Measurements from ENCODE around the gene GRPEL1. TPM values are rescaled to one million over a fixed set of nuclear protein-coding genes. Genes with fewer than 3 reads are reported as not detected.

GRPEL1 gene
- total and polyA plus RNA-seq, 2 of the 13 experiments (the other 11 are each of a cell fraction or from before 2014, with no cell fraction given): 32.3 to 141 TPM

DNA sequence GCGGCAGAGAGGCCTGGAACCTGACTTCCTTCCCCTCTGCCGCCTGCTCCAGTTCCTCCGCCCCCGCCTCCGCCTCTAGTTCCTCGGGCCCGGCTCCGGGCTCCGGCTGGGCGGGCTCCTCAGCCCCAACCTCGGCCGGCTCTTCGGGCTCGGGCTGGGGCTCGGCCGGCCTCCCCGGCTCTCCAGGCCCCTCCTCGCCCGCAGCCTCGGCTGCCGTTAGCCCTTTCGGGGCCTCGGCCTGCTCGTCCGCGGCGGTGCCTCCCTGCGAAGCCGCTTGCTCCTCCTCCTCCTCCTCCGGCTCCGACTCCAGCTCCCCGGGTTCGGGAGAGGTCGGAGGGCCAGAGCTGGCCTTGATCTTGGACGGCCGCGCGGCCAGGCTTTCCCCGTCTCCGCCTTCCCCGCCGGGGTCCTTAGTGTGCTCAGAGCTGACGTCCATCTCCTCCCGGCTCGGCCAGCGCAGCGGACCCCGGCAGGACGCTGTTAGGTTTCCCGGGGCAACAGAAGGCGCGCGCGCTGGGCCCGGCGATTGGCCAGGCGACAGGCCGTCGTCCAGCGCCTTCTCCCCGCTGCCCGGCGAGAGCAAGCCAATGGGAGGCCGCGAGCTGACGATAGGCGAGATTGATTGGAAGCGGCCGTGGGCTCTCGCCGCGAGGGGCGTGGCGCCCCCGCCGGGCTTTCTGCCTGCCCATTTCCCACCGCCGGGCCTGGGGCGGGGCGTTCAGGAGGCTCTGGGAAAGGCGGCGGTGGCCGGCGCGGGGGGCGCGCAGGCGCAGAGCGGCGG, 25.2 kb downstream of the GRPEL1 start (continued):
- TF ChIP-seq ZNF580 (CRISPR knock-in tag; IDR thresholded peaks at IDR 0.05; ENCODE audit: borderline replicate concordance, low read depth): peak; percentile 40; the same call in 1 of the 2 replicates
- TF ChIP-seq MTA3 (CRISPR knock-in tag; IDR thresholded peaks at IDR 0.05): no peak
- TF ChIP-seq, protein P1, sequence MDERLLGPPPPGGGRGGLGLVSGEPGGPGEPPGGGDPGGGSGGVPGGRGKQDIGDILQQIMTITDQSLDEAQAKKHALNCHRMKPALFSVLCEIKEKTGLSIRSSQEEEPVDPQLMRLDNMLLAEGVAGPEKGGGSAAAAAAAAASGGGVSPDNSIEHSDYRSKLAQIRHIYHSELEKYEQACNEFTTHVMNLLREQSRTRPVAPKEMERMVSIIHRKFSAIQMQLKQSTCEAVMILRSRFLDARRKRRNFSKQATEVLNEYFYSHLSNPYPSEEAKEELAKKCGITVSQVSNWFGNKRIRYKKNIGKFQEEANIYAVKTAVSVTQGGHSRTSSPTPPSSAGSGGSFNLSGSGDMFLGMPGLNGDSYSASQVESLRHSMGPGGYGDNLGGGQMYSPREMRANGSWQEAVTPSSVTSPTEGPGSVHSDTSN (CRISPR knock-in tag; IDR thresholded peaks at IDR 0.05): no peak
- no peak for TF ChIP-seq ZNF367 (CRISPR knock-in tag; IDR thresholded peaks at IDR 0.05; ENCODE audit: borderline replicate concordance)
- TF ChIP-seq RFXANK (CRISPR knock-in tag; IDR thresholded peaks at IDR 0.05): peak; percentile 77
- no peak for TF ChIP-seq ELF1 (CRISPR knock-in tag; IDR thresholded peaks at IDR 0.05)
- peak; percentile 25; the same call in 1 of the 2 replicates for TF ChIP-seq ZNF205 (CRISPR knock-in tag; IDR thresholded peaks at IDR 0.05)
- TF ChIP-seq ZC3H4 (CRISPR knock-in tag; IDR thresholded peaks at IDR 0.05; ENCODE audit: borderline replicate concordance): no peak
- TF ChIP-seq ZNF275 (CRISPR knock-in tag; IDR thresholded peaks at IDR 0.05; ENCODE audit: borderline replicate concordance): no peak
- TF ChIP-seq, protein P2, sequence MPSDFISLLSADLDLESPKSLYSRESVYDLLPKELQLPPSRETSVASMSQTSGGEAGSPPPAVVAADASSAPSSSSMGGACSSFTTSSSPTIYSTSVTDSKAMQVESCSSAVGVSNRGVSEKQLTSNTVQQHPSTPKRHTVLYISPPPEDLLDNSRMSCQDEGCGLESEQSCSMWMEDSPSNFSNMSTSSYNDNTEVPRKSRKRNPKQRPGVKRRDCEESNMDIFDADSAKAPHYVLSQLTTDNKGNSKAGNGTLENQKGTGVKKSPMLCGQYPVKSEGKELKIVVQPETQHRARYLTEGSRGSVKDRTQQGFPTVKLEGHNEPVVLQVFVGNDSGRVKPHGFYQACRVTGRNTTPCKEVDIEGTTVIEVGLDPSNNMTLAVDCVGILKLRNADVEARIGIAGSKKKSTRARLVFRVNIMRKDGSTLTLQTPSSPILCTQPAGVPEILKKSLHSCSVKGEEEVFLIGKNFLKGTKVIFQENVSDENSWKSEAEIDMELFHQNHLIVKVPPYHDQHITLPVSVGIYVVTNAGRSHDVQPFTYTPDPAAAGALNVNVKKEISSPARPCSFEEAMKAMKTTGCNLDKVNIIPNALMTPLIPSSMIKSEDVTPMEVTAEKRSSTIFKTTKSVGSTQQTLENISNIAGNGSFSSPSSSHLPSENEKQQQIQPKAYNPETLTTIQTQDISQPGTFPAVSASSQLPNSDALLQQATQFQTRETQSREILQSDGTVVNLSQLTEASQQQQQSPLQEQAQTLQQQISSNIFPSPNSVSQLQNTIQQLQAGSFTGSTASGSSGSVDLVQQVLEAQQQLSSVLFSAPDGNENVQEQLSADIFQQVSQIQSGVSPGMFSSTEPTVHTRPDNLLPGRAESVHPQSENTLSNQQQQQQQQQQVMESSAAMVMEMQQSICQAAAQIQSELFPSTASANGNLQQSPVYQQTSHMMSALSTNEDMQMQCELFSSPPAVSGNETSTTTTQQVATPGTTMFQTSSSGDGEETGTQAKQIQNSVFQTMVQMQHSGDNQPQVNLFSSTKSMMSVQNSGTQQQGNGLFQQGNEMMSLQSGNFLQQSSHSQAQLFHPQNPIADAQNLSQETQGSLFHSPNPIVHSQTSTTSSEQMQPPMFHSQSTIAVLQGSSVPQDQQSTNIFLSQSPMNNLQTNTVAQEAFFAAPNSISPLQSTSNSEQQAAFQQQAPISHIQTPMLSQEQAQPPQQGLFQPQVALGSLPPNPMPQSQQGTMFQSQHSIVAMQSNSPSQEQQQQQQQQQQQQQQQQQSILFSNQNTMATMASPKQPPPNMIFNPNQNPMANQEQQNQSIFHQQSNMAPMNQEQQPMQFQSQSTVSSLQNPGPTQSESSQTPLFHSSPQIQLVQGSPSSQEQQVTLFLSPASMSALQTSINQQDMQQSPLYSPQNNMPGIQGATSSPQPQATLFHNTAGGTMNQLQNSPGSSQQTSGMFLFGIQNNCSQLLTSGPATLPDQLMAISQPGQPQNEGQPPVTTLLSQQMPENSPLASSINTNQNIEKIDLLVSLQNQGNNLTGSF (CRISPR knock-in tag; IDR thresholded peaks at IDR 0.05): no peak
- no peak for TF ChIP-seq TAF1 (CRISPR knock-in tag; IDR thresholded peaks at IDR 0.05)
- TF ChIP-seq, protein P3, sequence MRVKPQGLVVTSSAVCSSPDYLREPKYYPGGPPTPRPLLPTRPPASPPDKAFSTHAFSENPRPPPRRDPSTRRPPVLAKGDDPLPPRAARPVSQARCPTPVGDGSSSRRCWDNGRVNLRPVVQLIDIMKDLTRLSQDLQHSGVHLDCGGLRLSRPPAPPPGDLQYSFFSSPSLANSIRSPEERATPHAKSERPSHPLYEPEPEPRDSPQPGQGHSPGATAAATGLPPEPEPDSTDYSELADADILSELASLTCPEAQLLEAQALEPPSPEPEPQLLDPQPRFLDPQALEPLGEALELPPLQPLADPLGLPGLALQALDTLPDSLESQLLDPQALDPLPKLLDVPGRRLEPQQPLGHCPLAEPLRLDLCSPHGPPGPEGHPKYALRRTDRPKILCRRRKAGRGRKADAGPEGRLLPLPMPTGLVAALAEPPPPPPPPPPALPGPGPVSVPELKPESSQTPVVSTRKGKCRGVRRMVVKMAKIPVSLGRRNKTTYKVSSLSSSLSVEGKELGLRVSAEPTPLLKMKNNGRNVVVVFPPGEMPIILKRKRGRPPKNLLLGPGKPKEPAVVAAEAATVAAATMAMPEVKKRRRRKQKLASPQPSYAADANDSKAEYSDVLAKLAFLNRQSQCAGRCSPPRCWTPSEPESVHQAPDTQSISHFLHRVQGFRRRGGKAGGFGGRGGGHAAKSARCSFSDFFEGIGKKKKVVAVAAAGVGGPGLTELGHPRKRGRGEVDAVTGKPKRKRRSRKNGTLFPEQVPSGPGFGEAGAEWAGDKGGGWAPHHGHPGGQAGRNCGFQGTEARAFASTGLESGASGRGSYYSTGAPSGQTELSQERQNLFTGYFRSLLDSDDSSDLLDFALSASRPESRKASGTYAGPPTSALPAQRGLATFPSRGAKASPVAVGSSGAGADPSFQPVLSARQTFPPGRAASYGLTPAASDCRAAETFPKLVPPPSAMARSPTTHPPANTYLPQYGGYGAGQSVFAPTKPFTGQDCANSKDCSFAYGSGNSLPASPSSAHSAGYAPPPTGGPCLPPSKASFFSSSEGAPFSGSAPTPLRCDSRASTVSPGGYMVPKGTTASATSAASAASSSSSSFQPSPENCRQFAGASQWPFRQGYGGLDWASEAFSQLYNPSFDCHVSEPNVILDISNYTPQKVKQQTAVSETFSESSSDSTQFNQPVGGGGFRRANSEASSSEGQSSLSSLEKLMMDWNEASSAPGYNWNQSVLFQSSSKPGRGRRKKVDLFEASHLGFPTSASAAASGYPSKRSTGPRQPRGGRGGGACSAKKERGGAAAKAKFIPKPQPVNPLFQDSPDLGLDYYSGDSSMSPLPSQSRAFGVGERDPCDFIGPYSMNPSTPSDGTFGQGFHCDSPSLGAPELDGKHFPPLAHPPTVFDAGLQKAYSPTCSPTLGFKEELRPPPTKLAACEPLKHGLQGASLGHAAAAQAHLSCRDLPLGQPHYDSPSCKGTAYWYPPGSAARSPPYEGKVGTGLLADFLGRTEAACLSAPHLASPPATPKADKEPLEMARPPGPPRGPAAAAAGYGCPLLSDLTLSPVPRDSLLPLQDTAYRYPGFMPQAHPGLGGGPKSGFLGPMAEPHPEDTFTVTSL (CRISPR knock-in tag; IDR thresholded peaks at IDR 0.05; ENCODE audit: borderline replicate concordance): no peak
- TF ChIP-seq RBM39 (IDR thresholded peaks at IDR 0.05; ENCODE audit: low read depth, low read length, poor library complexity, severe bottlenecking): no peak
- TF ChIP-seq ZFP82 (CRISPR knock-in tag; IDR thresholded peaks at IDR 0.05; ENCODE audit: borderline replicate concordance): no peak
- TF ChIP-seq CREB1 (IDR thresholded peaks at IDR 0.05): peak; percentile 71
- TF ChIP-seq CREB1 (CRISPR knock-in tag; IDR thresholded peaks at IDR 0.05): no peak

Data from HepG2 (cell line).